Peyer's patch (tissue), 4 donors: Measurements from ENCODE around the gene HPSE2.

Experiments
- POLR2A ChIP-seq, 2 donors: fragments of 450-650 bp; IDR thresholded peaks; one replicate each; pipeline ENCODE4 v1.5.1; 2017; ENCODE audit warnings: antibody characterized with exemption in 2 of 2, mild to moderate bottlenecking in 2 of 2, moderate library complexity in 2 of 2
- TF ChIP-seq, protein P1 (sequence below), 6 experiments: fragments of 450-650 bp in 4 of 6; fragments of 200-600 bp in 2 of 6; sonication (generic) in 1 of 6; IDR thresholded peaks; one replicate each; pipeline ENCODE4 v1.5.1; 2017 to 2019; ENCODE audit warnings: antibody characterized with exemption in 6 of 6, mild to moderate bottlenecking in 3 of 6, moderate library complexity in 1 of 6

DNA sequence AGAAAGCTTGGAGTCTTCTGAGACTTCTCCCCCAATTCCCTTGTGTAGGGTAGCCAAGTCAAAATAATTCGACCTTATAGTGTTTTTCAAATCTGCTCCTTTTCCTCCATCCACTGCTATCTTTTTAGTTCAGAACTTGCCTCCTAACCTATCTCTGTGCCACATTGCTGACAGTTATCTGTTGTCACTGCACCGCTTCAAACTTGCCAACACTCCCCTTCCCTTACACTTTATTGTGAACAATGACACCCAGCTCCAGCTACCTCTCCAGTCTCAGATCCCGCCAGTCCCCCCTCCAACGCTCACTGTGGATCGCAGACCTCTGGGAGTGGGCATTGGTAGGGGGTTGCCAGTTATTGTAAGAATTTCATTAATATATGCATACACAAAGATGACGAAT lies 772.6 kb downstream of the HPSE2 start:
- TF ChIP-seq, protein P1, sequence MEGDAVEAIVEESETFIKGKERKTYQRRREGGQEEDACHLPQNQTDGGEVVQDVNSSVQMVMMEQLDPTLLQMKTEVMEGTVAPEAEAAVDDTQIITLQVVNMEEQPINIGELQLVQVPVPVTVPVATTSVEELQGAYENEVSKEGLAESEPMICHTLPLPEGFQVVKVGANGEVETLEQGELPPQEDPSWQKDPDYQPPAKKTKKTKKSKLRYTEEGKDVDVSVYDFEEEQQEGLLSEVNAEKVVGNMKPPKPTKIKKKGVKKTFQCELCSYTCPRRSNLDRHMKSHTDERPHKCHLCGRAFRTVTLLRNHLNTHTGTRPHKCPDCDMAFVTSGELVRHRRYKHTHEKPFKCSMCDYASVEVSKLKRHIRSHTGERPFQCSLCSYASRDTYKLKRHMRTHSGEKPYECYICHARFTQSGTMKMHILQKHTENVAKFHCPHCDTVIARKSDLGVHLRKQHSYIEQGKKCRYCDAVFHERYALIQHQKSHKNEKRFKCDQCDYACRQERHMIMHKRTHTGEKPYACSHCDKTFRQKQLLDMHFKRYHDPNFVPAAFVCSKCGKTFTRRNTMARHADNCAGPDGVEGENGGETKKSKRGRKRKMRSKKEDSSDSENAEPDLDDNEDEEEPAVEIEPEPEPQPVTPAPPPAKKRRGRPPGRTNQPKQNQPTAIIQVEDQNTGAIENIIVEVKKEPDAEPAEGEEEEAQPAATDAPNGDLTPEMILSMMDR (IDR thresholded peaks at IDR 0.05): no peak
- no peak for TF ChIP-seq POLR2A (IDR thresholded peaks at IDR 0.05)
